CD8-positive, alpha-beta memory T cell (primary cell): ENCODE measurements around the gene FAM43B. TPM values are rescaled to one million over a fixed set of nuclear protein-coding genes. Genes with fewer than 3 reads are reported as not detected.
"Not testable (repeated sequence)": the region's sequence is repeated elsewhere in the genome, so short reads cannot be mapped to it uniquely, and the experiment has no call there.

Source experiments
- CTCF ChIA-PET: fragments of 350-600 bp; sonication (Branson Sonifier 250); formaldehyde crosslinking; loops from one replicate; lab custom pipeline; 2021; ENCODE audit warnings: antibody characterized with exemption; lab: Charles Lee
- POLR2A ChIA-PET: fragments of 350-600 bp; sonication (Branson Sonifier 250); formaldehyde crosslinking; loops from one replicate; lab custom pipeline; 2021; ENCODE audit warnings: antibody characterized with exemption; lab: Charles Lee
- DNase-seq, 5 donors: peaks; one replicate each; pipeline versions ENCODE4 v3.0.0 to v3.0.0-alpha.2; 2020 to 2022; ENCODE audit warnings: mixed read lengths in 1 of 5
- H3K27ac ChIP-seq: one replicate; pipeline ENCODE4 v1.7.0; 2013; ENCODE audit warnings: low read depth, mild to moderate bottlenecking, low read length, moderate library complexity
- H3K27me3 ChIP-seq: 2 replicates; pipeline ENCODE4 v1.7.0; 2013; ENCODE audit warnings: low read length, mild to moderate bottlenecking; ENCODE audit not compliant: insufficient read depth, poor library complexity, severe bottlenecking
- H3K36me3 ChIP-seq: 2 replicates; pipeline ENCODE4 v1.7.0; 2013; ENCODE audit warnings: mild to moderate bottlenecking, low read length, moderate library complexity; ENCODE audit not compliant: insufficient read depth
- H3K4me1 ChIP-seq: 2 replicates; pipeline ENCODE4 v1.7.0; 2013; ENCODE audit warnings: mild to moderate bottlenecking, low read length, moderate library complexity; ENCODE audit not compliant: insufficient read depth
- H3K4me3 ChIP-seq: 2 replicates; pipeline ENCODE4 v1.7.0; 2013; ENCODE audit warnings: mild to moderate bottlenecking, low read length
- H3K9me3 ChIP-seq: 2 replicates; pipeline ENCODE4 v1.7.0; 2013; ENCODE audit warnings: mild to moderate bottlenecking, low read length
- H3K27ac Mint-ChIP-seq, 8 donors: one replicate each; pipeline ENCODE4 v1.8.0; 2020 to 2021; ENCODE audit warnings: mixed read lengths in 8 of 8, mild to moderate bottlenecking in 6 of 8, inconsistent platforms in 3 of 8, moderate library complexity in 3 of 8
- H3K27me3 Mint-ChIP-seq, 2 donors: one replicate each; pipeline ENCODE4 v1.8.0; 2020 to 2021; ENCODE audit warnings: mixed read lengths in 2 of 2, mild to moderate bottlenecking in 1 of 2, moderate library complexity in 1 of 2
- H3K36me3 Mint-ChIP-seq, 3 donors: one replicate each; pipeline ENCODE4 v1.8.0; 2020 to 2021; ENCODE audit warnings: mixed read lengths in 3 of 3, inconsistent platforms in 1 of 3, mild to moderate bottlenecking in 1 of 3
- H3K4me1 Mint-ChIP-seq, 3 donors: one replicate each; pipeline ENCODE4 v1.8.0; 2020 to 2021; ENCODE audit warnings: mixed read lengths in 3 of 3, inconsistent platforms in 1 of 3, mild to moderate bottlenecking in 1 of 3
- H3K4me3 Mint-ChIP-seq, 7 donors: one replicate each; pipeline ENCODE4 v1.8.0; 2020 to 2021; ENCODE audit warnings: mixed read lengths in 7 of 7, mild to moderate bottlenecking in 6 of 7, moderate library complexity in 4 of 7, inconsistent platforms in 2 of 7
- H3K9me3 Mint-ChIP-seq, 5 donors: one replicate each; pipeline ENCODE4 v1.8.0; 2020 to 2022; ENCODE audit warnings: mixed read lengths in 5 of 5, mild to moderate bottlenecking in 3 of 5, moderate library complexity in 2 of 5, inconsistent platforms in 1 of 5
- polyA plus RNA-seq: library from polyadenylated mRNA; unstranded; fragments of 300-500 nt; fragmentation: Illumina TruSeq; gene quantifications from one replicate; pipeline ENCODE4 v1.2.3, GENCODE V29; 2021
- total RNA-seq, 2 experiments: library from RNA; stranded (reverse); gene quantifications; one replicate each; pipeline ENCODE4 v1.2.3, GENCODE V29; 2021

FAM43B gene
- total and polyA plus RNA-seq, 3 experiments from 2014 or later: not detected

- POLR2A ChIA-PET, H3K4me1 ChIP-seq, H3K4me3 ChIP-seq, H3K4me3 Mint-ChIP-seq, DNase-seq, H3K36me3 Mint-ChIP-seq, H3K27ac ChIP-seq, H3K9me3 ChIP-seq, H3K4me1 Mint-ChIP-seq, H3K9me3 Mint-ChIP-seq, H3K36me3 ChIP-seq, H3K27me3 ChIP-seq, H3K27ac Mint-ChIP-seq: not testable (repeated sequence)
- CTCF ChIA-PET: interaction anchor here (0.6 kb wide), 1 partner anchor 22 kb away, joined by 3 read pairs; no protein-coding TSS in a partner anchor
- peaks cover 8 to 27% of the 10 kb centered on the region in 2 donors for H3K27me3 Mint-ChIP-seq
These were observed 32.6 kb upstream of the FAM43B start for GRCh38 chr1:20519609-20520262.

GRCh38 chr1:20521960-20522861 lies 30.2 kb upstream of the FAM43B start:
- Histone ChIP-seq H3K27ac (no peak overlapping the region), H3K4me1 (no peaks in the 10 kb centered on the region), H3K27me3 (no peaks in the 10 kb centered on the region), H3K9me3 (no peaks in the 10 kb centered on the region), H3K4me3 (no peak overlapping the region), H3K36me3 (no peaks in the 10 kb centered on the region)
- POLR2A ChIA-PET: no interaction called here
- H3K27me3 Mint-ChIP-seq: peaks cover 6 to 34% of the 10 kb centered on the region in 2 donors
- H3K4me3 Mint-ChIP-seq: no peak overlapping the region
- H3K4me1 Mint-ChIP-seq: peaks cover 0 to 5% (median 2%) of the 10 kb centered on the region in 3 donors
- no peaks in the 10 kb centered on the region for H3K9me3 Mint-ChIP-seq
- H3K36me3 Mint-ChIP-seq: peaks cover 0 to 1% (median 0%) of the 10 kb centered on the region in 3 donors
- CTCF ChIA-PET: interaction anchor here (0.9 to 1.6 kb wide), 6 partner anchors 13 to 124 kb away, joined by 3 to 5 read pairs (median 4); partner anchors contain the start of gene PINK1
- DNase-seq: peak; percentile 35 to 74 (median 56)
- peak overlapping the region in 1 of 8 donors; percentile 64 for H3K27ac Mint-ChIP-seq

- Histone ChIP-seq H3K36me3 (no peaks in the 10 kb centered on the region), H3K4me3 (no peak overlapping the region), H3K27me3 (peaks cover 3% of the 10 kb centered on the region), H3K4me1 (no peaks in the 10 kb centered on the region), H3K27ac (no peak overlapping the region), H3K9me3 (no peaks in the 10 kb centered on the region)
- peaks cover 33 to 63% of the 10 kb centered on the region in 2 donors for H3K27me3 Mint-ChIP-seq
- H3K36me3 Mint-ChIP-seq: peaks cover 0 to 1% (median 0%) of the 10 kb centered on the region in 3 donors
- ChIA-PET POLR2A (no interaction called here), CTCF (interaction anchor here (1.2 to 1.5 kb wide), 2 partner anchors 9 to 113 kb away, joined by 3 read pairs; no protein-coding TSS in a partner anchor)
- no peak overlapping the region for H3K27ac Mint-ChIP-seq
- H3K4me3 Mint-ChIP-seq: no peak overlapping the region
- H3K9me3 Mint-ChIP-seq: peaks cover 0 to 2% (median 0%) of the 10 kb centered on the region in 5 donors
- DNase-seq: no peak
- peaks cover 0 to 5% (median 2%) of the 10 kb centered on the region in 3 donors for H3K4me1 Mint-ChIP-seq
These were observed 26.1 kb upstream of the FAM43B start for GRCh38 chr1:20526267-20526666.

GRCh38 chr1:20528221-20528620 lies 24.2 kb upstream of the FAM43B start:
- H3K36me3 Mint-ChIP-seq: no peaks in the 10 kb centered on the region
- Histone ChIP-seq H3K36me3 (no peaks in the 10 kb centered on the region), H3K27me3 (peaks cover 3% of the 10 kb centered on the region), H3K27ac (no peak overlapping the region), H3K9me3 (no peaks in the 10 kb centered on the region), H3K4me1 (no peaks in the 10 kb centered on the region), H3K4me3 (no peak overlapping the region)
- peaks cover 39 to 68% of the 10 kb centered on the region in 2 donors for H3K27me3 Mint-ChIP-seq
- CTCF ChIA-PET: no interaction called here
- no peak overlapping the region for H3K27ac Mint-ChIP-seq
- DNase-seq: no peak
- H3K4me3 Mint-ChIP-seq: no peak overlapping the region
- POLR2A ChIA-PET: no interaction called here
- no peaks in the 10 kb centered on the region for H3K4me1 Mint-ChIP-seq
- peaks cover 0 to 2% (median 0%) of the 10 kb centered on the region in 5 donors for H3K9me3 Mint-ChIP-seq

GRCh38 chr1:20530306-20530705 lies 22.1 kb upstream of the FAM43B start:
- H3K9me3 ChIP-seq: no peaks in the 10 kb centered on the region
- H3K4me3 ChIP-seq: no peak overlapping the region
- no peak overlapping the region for H3K27ac ChIP-seq
- Mint-ChIP-seq H3K4me3 (no peak overlapping the region), H3K27ac (no peak overlapping the region), H3K9me3 (peaks cover 0 to 2% (median 0%) of the 10 kb centered on the region in 5 donors), H3K27me3 (peaks cover 45 to 77% of the 10 kb centered on the region in 2 donors), H3K4me1 (no peaks in the 10 kb centered on the region), H3K36me3 (no peaks in the 10 kb centered on the region)
- no peak for DNase-seq
- H3K27me3 ChIP-seq: peaks cover 3% of the 10 kb centered on the region
- no peaks in the 10 kb centered on the region for H3K4me1 ChIP-seq
- ChIA-PET CTCF (no interaction called here), POLR2A (no interaction called here)
- H3K36me3 ChIP-seq: no peaks in the 10 kb centered on the region

GRCh38 chr1:20530901-20531300 lies 21.5 kb upstream of the FAM43B start:
- DNase-seq: no peak
- Mint-ChIP-seq H3K27ac (no peak overlapping the region), H3K36me3 (no peaks in the 10 kb centered on the region), H3K9me3 (peaks cover 0 to 2% (median 0%) of the 10 kb centered on the region in 5 donors), H3K27me3 (peaks cover 47 to 81% of the 10 kb centered on the region in 2 donors), H3K4me1 (no peaks in the 10 kb centered on the region), H3K4me3 (no peak overlapping the region)
- Histone ChIP-seq H3K4me1 (no peaks in the 10 kb centered on the region), H3K4me3 (no peak overlapping the region), H3K9me3 (no peaks in the 10 kb centered on the region), H3K36me3 (no peaks in the 10 kb centered on the region), H3K27me3 (peaks cover 3% of the 10 kb centered on the region), H3K27ac (no peak overlapping the region)
- POLR2A ChIA-PET: no interaction called here
- CTCF ChIA-PET: no interaction called here

- no peaks in the 10 kb centered on the region for H3K36me3 Mint-ChIP-seq
- peaks cover 0 to 2% (median 0%) of the 10 kb centered on the region in 5 donors for H3K9me3 Mint-ChIP-seq
- H3K4me3 Mint-ChIP-seq: no peak overlapping the region
- no peaks in the 10 kb centered on the region for H3K27me3 ChIP-seq
- no peaks in the 10 kb centered on the region for H3K4me1 Mint-ChIP-seq
- H3K9me3 ChIP-seq: no peaks in the 10 kb centered on the region
- no peak overlapping the region for H3K4me3 ChIP-seq
- peaks cover 40 to 70% of the 10 kb centered on the region in 2 donors for H3K27me3 Mint-ChIP-seq
- H3K27ac Mint-ChIP-seq: no peak overlapping the region
- POLR2A ChIA-PET: no interaction called here
- no peak for DNase-seq
- CTCF ChIA-PET: no interaction called here
- no peaks in the 10 kb centered on the region for H3K36me3 ChIP-seq
- no peak overlapping the region for H3K27ac ChIP-seq
- no peaks in the 10 kb centered on the region for H3K4me1 ChIP-seq
These were observed 18.7 kb upstream of the FAM43B start for GRCh38 chr1:20533635-20534034.
